Spleen (tissue), 11 donors: ENCODE data around the gene GDPD5. TPM values are rescaled to one million over a fixed set of nuclear protein-coding genes. Genes with fewer than 3 reads are reported as not detected.

Experiments
- DNase-seq: peaks from one replicate; pipeline ENCODE4 v3.0.0-alpha.2; 2020
- H3K27ac ChIP-seq, 8 donors: fragments of 200-600 bp; sonication (generic) in 7 of 8; 1 replicate in 4 of 8; 2 replicates in 4 of 8; pipeline versions ENCODE4 v1.5.0 to v1.8.0; 2016 to 2021; ENCODE audit warnings: inconsistent platforms in 4 of 8, mild to moderate bottlenecking in 4 of 8, moderate library complexity in 1 of 8
- H3K27me3 ChIP-seq, 7 donors: fragments of 200-600 bp; sonication (generic) in 6 of 7; replicated peaks in 1 of 7; 1 replicate in 4 of 7; 2 replicates in 3 of 7; pipeline versions ENCODE4 v1.5.0 to v1.8.0; 2016 to 2021; ENCODE audit warnings: inconsistent platforms in 3 of 7, mild to moderate bottlenecking in 1 of 7
- H3K36me3 ChIP-seq, 6 donors: fragments of 200-600 bp; sonication (generic) in 5 of 6; 1 replicate in 4 of 6; 2 replicates in 2 of 6; pipeline versions ENCODE4 v1.5.0 to v1.8.0; 2016 to 2021; ENCODE audit warnings: inconsistent platforms in 2 of 6
- H3K4me1 ChIP-seq, 6 donors: fragments of 200-600 bp; sonication (generic) in 5 of 6; 1 replicate in 3 of 6; 2 replicates in 3 of 6; pipeline versions ENCODE4 v1.5.0 to v1.8.0; 2016 to 2021; ENCODE audit warnings: inconsistent platforms in 3 of 6
- H3K4me3 ChIP-seq, 8 donors: fragments of 200-600 bp; sonication (generic) in 7 of 8; 1 replicate in 4 of 8; 2 replicates in 4 of 8; pipeline versions ENCODE4 v1.5.0 to v1.8.0; 2016 to 2021; ENCODE audit warnings: inconsistent platforms in 4 of 8, mild to moderate bottlenecking in 4 of 8, moderate library complexity in 2 of 8
- H3K9me3 ChIP-seq, 8 donors: fragments of 200-600 bp; sonication (generic) in 7 of 8; 1 replicate in 4 of 8; 2 replicates in 4 of 8; pipeline versions ENCODE4 v1.5.0 to v1.8.0; 2016 to 2021; ENCODE audit warnings: inconsistent platforms in 4 of 8
- POLR2A ChIP-seq, 3 donors: fragments of 450-650 bp; IDR thresholded peaks; one replicate each; pipeline ENCODE4 v1.5.1; 2017; ENCODE audit warnings: antibody characterized with exemption in 3 of 3, mild to moderate bottlenecking in 1 of 3
- POLR2AphosphoS5 ChIP-seq, 3 donors: sonication (generic); formaldehyde crosslinking; IDR thresholded peaks; one replicate each; pipeline ENCODE4 v1.5.1; 2017; ENCODE audit warnings: antibody characterized with exemption in 3 of 3
- WGBS, 5 donors: extraction: QIAGEN DNeasy Blood & Tissue Kit in 3 of 5; methylation state at CpG; one replicate each; pipeline versions ENCODE4 v1.1.5 to v1.1.7; 2013 to 2018; 5-methylcytosine and 5-hydroxymethylcytosine counted together
- intact Hi-C: fragments of 100-400 bp; cut with DNase I; formaldehyde crosslinking; loops from one replicate; pipeline ENCODE4 v1.15.0; 2023; ENCODE audit warnings: low total_unique reads
- polyA plus RNA-seq, 3 donors: library from polyadenylated mRNA; stranded (reverse); fragments of 200-250 nt; gene quantifications; one replicate each; pipeline ENCODE4 v1.2.1, GENCODE V29; 2013
- total RNA-seq, 7 donors: library from RNA; depleted of rRNA in 3 of 7; stranded (reverse); fragments of >200 nt in 3 of 7; fragmentation: NEBNext Ultra II Directional in 4 of 7; extraction: Animal tissue kit (Norgen Biotek cat#: 25700) in 4 of 7; gene quantifications; one replicate each; pipeline versions ENCODE4 v1.1.0 to v1.2.1, GENCODE V29; 2016 to 2021
- TF ChIP-seq, protein P1 (sequence below), 11 experiments: fragments of 200-600 bp in 7 of 11; fragments of 450-650 bp in 4 of 11; sonication (generic) in 4 of 11; IDR thresholded peaks in 8 of 11; conservative IDR thresholded peaks in 3 of 11; 1 replicate in 7 of 11; 2 replicates in 4 of 11; pipeline versions ENCODE4 v1.4.0 to v1.8.0; 2016 to 2021; ENCODE audit warnings: antibody characterized with exemption in 11 of 11, inconsistent platforms in 4 of 11, mild to moderate bottlenecking in 1 of 11
- donor health status: healthy with polysubstance abuse.
- donor health status: DM: no; HTN: no; CAD: no; lungs with moderate emphysema.
- donor health status: DM: no; HTN: no; CAD: no.
- donor health status: Bipolar disorder and iron deficiency.
- donor health status: healthy.
- donor health status: DM: no; HTN: no; CAD: no.
- donor health status: DM: yes; HTN: yes; CAD: no.

The GDPD5 gene
- total and polyA plus RNA-seq, 10 donors = 44.6 to 273 (median 146) TPM

DNA sequence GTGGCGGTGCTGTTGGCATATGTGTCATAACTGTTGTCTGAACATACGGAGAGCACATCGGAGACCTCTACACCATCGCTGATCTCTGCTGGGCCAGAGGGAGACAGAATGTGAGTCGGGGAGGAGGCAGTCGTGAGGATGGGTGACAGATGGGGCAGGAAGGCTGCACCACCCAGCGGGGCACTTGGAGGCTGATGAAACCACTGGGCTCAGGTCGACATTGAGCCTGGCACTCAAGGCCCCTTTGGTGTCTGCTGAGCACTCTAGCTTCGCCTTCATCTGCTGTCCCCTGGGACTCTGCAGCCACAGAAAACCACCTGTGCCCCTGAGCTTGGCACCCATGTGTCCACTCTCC is 90.2 kb downstream of the GDPD5 start:
- TF ChIP-seq, protein P1, sequence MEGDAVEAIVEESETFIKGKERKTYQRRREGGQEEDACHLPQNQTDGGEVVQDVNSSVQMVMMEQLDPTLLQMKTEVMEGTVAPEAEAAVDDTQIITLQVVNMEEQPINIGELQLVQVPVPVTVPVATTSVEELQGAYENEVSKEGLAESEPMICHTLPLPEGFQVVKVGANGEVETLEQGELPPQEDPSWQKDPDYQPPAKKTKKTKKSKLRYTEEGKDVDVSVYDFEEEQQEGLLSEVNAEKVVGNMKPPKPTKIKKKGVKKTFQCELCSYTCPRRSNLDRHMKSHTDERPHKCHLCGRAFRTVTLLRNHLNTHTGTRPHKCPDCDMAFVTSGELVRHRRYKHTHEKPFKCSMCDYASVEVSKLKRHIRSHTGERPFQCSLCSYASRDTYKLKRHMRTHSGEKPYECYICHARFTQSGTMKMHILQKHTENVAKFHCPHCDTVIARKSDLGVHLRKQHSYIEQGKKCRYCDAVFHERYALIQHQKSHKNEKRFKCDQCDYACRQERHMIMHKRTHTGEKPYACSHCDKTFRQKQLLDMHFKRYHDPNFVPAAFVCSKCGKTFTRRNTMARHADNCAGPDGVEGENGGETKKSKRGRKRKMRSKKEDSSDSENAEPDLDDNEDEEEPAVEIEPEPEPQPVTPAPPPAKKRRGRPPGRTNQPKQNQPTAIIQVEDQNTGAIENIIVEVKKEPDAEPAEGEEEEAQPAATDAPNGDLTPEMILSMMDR (IDR thresholded peaks at IDR 0.05 in 8 of 11, conservative IDR thresholded peaks at IDR 0.05 in 3 of 11) = no peak
- no peak for TF ChIP-seq POLR2AphosphoS5 (IDR thresholded peaks at IDR 0.05)
- no peak for TF ChIP-seq POLR2A (IDR thresholded peaks at IDR 0.05)

DNA sequence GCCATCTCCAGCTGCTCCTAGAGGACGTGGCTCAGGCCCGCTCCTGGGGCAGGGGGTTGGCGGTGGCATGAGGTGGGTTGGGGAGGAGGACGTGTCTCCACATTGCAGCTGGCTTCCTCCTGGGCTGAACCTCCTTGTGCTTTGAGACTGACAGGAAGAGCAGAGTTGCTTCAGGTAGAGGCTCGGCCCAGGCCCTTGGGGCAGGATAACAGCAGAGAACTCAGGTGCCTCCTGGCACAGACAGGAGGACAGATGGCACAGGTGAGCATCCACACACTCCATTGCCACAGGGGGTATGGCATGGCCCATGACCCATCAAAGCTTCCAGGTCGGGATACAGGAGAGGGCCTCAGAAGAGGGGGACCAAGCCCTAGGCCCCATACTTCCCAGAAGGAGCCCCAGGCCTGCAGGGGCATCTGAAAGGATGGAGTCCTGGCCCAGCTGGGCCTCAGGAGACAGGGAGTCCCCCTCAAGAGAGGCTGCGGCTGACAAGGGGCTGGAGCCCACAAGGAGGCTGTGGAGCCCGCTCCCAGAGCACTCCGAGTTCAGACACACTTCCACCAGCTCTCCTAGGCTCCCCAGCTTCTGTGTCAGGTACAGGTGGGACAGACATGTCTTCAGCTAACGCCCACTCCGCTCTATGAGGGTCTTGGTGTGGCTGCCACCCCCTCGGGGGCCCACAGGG is 90.7 kb downstream of the GDPD5 start:
- TF ChIP-seq, protein P1 (IDR thresholded peaks at IDR 0.05 in 8 of 11, conservative IDR thresholded peaks at IDR 0.05 in 3 of 11) = no peak
- intact Hi-C loops = no loop called here
- 50 to 90% (median 85%) methylated on average over 2 to 12 of the region's 12 CpGs for WGBS, 5 donors

More for the DNA sequence above, 90.2 kb downstream of the GDPD5 start:
- Histone ChIP-seq H3K4me3 (no peak overlapping the region), H3K27me3 (peaks cover 0 to 31% (median 19%) of the 10 kb centered on the region in 7 donors), H3K9me3 (no peaks in the 10 kb centered on the region), H3K36me3 (peaks cover 0 to 66% (median 14%) of the 10 kb centered on the region in 6 donors), H3K27ac (no peak overlapping the region), H3K4me1 (peaks cover 4 to 27% (median 15%) of the 10 kb centered on the region in 6 donors)
- WGBS, 5 donors = 78 to 92% (median 89%) methylated on average over 7 to 9 of the region's 9 CpGs
- DNase-seq = no peak
- intact Hi-C loops = no loop called here

DNA sequence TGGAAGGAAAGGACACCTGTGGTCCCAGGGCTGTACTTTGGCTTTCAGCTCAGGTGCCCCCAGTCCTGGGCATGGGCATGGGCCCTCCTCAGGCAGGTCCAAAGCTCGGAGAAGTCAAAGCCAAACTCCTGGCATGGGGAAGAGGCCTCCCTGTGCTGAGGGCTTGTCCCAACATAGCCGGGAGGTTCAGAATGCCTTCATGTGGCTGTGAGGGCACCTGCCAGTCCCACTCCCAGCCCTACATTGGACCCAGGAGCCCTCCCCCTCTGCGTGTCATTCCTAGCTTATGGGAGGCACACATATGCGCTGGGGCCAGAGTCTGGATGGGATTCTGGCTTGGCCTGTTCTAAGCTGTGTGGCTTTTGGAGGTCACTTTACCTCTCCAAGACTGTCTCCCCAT is 91.7 kb downstream of the GDPD5 start:
- peaks cover 5 to 40% (median 23%) of the 10 kb centered on the region in 6 donors for H3K4me1 ChIP-seq
- no peak overlapping the region for H3K4me3 ChIP-seq
- TF ChIP-seq, protein P1 (IDR thresholded peaks at IDR 0.05 in 8 of 11, conservative IDR thresholded peaks at IDR 0.05 in 3 of 11) = no peak
- TF ChIP-seq POLR2AphosphoS5 (IDR thresholded peaks at IDR 0.05) = no peak
- TF ChIP-seq POLR2A (IDR thresholded peaks at IDR 0.05) = no peak
- no peak for DNase-seq
- WGBS, 5 donors = 91 to 100% (median 94%) methylated on average over 4 of the region's 4 CpGs
- H3K36me3 ChIP-seq = peaks cover 0 to 51% (median 11%) of the 10 kb centered on the region in 6 donors
- H3K27me3 ChIP-seq = peaks cover 0 to 46% (median 32%) of the 10 kb centered on the region in 7 donors
- no peak overlapping the region for H3K27ac ChIP-seq
- H3K9me3 ChIP-seq = peaks cover 0 to 8% (median 0%) of the 10 kb centered on the region in 8 donors
- intact Hi-C loops = no loop called here

More for the DNA sequence above, 90.7 kb downstream of the GDPD5 start:
- Histone ChIP-seq H3K9me3 (no peaks in the 10 kb centered on the region), H3K4me3 (no peak overlapping the region), H3K27me3 (peaks cover 0 to 37% (median 23%) of the 10 kb centered on the region in 7 donors), H3K36me3 (peaks cover 0 to 61% (median 12%) of the 10 kb centered on the region in 6 donors), H3K27ac (no peak overlapping the region), H3K4me1 (peaks cover 5 to 31% (median 18%) of the 10 kb centered on the region in 6 donors)
- DNase-seq = no peak

DNA sequence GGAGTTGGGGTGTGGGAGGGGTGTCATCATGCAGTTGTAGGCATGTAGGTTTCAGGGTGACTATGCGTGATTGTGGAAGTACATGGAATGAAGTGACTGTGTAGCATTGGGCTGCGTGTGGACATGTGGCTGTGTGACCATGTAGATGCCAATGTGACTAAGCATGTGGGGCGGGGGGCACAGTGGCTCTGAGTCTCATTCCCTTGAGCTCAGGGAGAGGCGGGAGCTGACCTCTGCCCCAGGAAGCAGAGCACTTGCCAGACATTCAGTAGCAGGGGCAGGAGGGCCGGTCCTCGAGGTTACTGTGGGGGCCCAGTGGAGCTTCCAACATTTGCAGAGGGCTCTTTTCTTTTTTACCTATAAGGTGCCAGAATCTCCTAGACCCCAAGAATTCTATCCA is 92.3 kb downstream of the GDPD5 start:
- no peak for TF ChIP-seq POLR2A (IDR thresholded peaks at IDR 0.05)
- no peak for TF ChIP-seq POLR2AphosphoS5 (IDR thresholded peaks at IDR 0.05)
- TF ChIP-seq, protein P1 (IDR thresholded peaks at IDR 0.05 in 8 of 11, conservative IDR thresholded peaks at IDR 0.05 in 3 of 11) = no peak
- intact Hi-C loops = no loop called here
- peaks cover 5 to 46% (median 23%) of the 10 kb centered on the region in 6 donors for H3K4me1 ChIP-seq
- whole genome bisulfite sequencing, 5 donors = 40 to 80% (median 75%) methylated on average over 6 of the region's 6 CpGs
- H3K27me3 ChIP-seq = peaks cover 0 to 52% (median 32%) of the 10 kb centered on the region in 7 donors
- no peak for DNase-seq
- H3K36me3 ChIP-seq = peaks cover 0 to 45% (median 11%) of the 10 kb centered on the region in 6 donors
- no peak overlapping the region for H3K4me3 ChIP-seq
- no peak overlapping the region for H3K27ac ChIP-seq
- H3K9me3 ChIP-seq = peaks cover 0 to 9% (median 0%) of the 10 kb centered on the region in 8 donors
